Thyroid gland (tissue), 4 donors: ENCODE results near the gene GCSAM.

Experiments used
- POLR2A ChIP-seq, 2 donors: fragments of 450-650 bp; IDR thresholded peaks; one replicate each; pipeline ENCODE4 v1.6.1; 2017; ENCODE audit warnings: antibody characterized with exemption in 2 of 2, mild to moderate bottlenecking in 2 of 2, moderate library complexity in 1 of 2
- TF ChIP-seq, protein P1 (sequence below), 6 experiments: fragments of 200-600 bp in 3 of 6; fragments of 450-650 bp in 3 of 6; sonication (generic) in 3 of 6; IDR thresholded peaks; one replicate each; pipeline ENCODE4 v1.5.1; 2016 to 2019; ENCODE audit warnings: antibody characterized with exemption in 6 of 6, mild to moderate bottlenecking in 2 of 6, inconsistent platforms in 1 of 6, moderate library complexity in 1 of 6

DNA sequence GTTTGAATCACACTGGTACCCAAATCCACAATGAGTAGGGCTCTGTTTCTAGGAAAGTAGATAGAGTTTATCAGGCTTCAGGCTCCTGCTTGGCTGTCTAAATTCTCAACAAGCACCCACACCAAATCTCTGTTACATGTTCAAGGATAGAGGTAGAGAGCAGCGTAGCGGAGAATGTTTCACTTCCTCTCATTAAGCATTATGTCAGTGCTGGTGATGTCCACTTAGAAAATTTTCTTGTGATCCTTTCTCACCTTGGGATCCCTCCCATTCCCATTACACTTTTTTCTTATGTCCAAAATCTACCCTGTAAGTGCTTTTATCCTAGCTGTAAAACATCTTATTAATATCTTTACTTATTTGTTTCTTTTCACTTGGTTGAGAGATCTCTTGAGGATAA is 34.7 kb upstream of the GCSAM start:
- TF ChIP-seq, protein P1, sequence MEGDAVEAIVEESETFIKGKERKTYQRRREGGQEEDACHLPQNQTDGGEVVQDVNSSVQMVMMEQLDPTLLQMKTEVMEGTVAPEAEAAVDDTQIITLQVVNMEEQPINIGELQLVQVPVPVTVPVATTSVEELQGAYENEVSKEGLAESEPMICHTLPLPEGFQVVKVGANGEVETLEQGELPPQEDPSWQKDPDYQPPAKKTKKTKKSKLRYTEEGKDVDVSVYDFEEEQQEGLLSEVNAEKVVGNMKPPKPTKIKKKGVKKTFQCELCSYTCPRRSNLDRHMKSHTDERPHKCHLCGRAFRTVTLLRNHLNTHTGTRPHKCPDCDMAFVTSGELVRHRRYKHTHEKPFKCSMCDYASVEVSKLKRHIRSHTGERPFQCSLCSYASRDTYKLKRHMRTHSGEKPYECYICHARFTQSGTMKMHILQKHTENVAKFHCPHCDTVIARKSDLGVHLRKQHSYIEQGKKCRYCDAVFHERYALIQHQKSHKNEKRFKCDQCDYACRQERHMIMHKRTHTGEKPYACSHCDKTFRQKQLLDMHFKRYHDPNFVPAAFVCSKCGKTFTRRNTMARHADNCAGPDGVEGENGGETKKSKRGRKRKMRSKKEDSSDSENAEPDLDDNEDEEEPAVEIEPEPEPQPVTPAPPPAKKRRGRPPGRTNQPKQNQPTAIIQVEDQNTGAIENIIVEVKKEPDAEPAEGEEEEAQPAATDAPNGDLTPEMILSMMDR (IDR thresholded peaks at IDR 0.05), result no peak
- no peak for TF ChIP-seq POLR2A (IDR thresholded peaks at IDR 0.05)
